HepG2 (cell line): ENCODE results near the gene LANCL2. TPM values are rescaled to one million over a fixed set of nuclear protein-coding genes. Genes with fewer than 3 reads are reported as not detected.
A peak's percentile ranks its signal among the peaks of the same experiment; 100 is the strongest.
"Not testable (repeated sequence)": the region's sequence is repeated elsewhere in the genome, so short reads cannot be mapped to it uniquely, and the experiment has no call there.

ENCODE experiments used
- ATAC-seq: fragments of 200-7000 bp; cut with Tn5 transposase; 3 replicates; pipeline ENCODE4 v1.9.1; 2020; ENCODE audit warnings: mild to moderate bottlenecking, moderate library complexity
- BruUV-seq: library from RNA; stranded (reverse); fragments of 400-500 nt; replicated peaks from 2 replicates; lab custom pipeline; 2021; lab: Mats Ljungman, UMichigan
- CTCF ChIA-PET: fragments of 300-600 bp; formaldehyde crosslinking; extraction: SDS; loops from one replicate; lab custom pipeline; 2021; ENCODE audit warnings: low total read pairs, inconsistent platforms, low intra/inter-chr PET ratio; lab: Yijun Ruan, JAX
- POLR2A ChIA-PET: fragments of 350-600 bp; sonication (Branson Sonifier 250); formaldehyde crosslinking; loops from one replicate; lab custom pipeline; 2020; ENCODE audit warnings: antibody characterized with exemption, inconsistent platforms; lab: Yijun Ruan, JAX
- DNase-seq: peaks from one replicate; pipeline ENCODE4 v3.0.0-alpha.2; 2015; ENCODE audit warnings: low spot score
- FAIRE-seq: peaks from 3 replicates; lab custom pipeline; 2011; peaks lifted over from hg19 to GRCh38; lab: Jason Lieb, UNC
- H2AFZ ChIP-seq: one replicate; pipeline ENCODE4 v1.6.1; 2011; ENCODE audit warnings: low read length, inconsistent platforms
- H3K27ac ChIP-seq: fragments of 300-600 bp; 3 replicates; pipeline ENCODE4 v1.8.0; 2011; ENCODE audit warnings: mixed run types, mild to moderate bottlenecking, mixed read lengths, low read length, inconsistent platforms; ENCODE audit not compliant: insufficient read depth; ENCODE audit errors: extremely low read length
- H3K27me3 ChIP-seq, 2 experiments: fragments of 200-600 bp in 1 of 2; 2 replicates in 1 of 2; 3 replicates in 1 of 2; pipeline versions ENCODE4 v1.6.0 to v1.8.0; 2011; ENCODE audit warnings: low read length in 2 of 2, mild to moderate bottlenecking in 2 of 2, moderate library complexity in 2 of 2, inconsistent platforms in 1 of 2; ENCODE audit not compliant: insufficient read depth in 2 of 2, control insufficient read depth in 1 of 2
- H3K36me3 ChIP-seq, 2 experiments: fragments of 200-600 bp in 1 of 2; replicated peaks in 1 of 2; 2 replicates in 1 of 2; 3 replicates in 1 of 2; pipeline versions ENCODE4 v1.5.1 to v1.8.0; 2011; ENCODE audit warnings: low read length in 2 of 2, inconsistent platforms in 1 of 2; ENCODE audit not compliant: insufficient read depth in 2 of 2, control insufficient read depth in 1 of 2
- H3K4me1 ChIP-seq: 2 replicates; pipeline ENCODE4 v1.5.1; 2012; ENCODE audit warnings: low read length, inconsistent platforms; ENCODE audit not compliant: insufficient read depth
- H3K4me2 ChIP-seq: 2 replicates; pipeline ENCODE4 v1.6.0; 2011; ENCODE audit warnings: low read depth, low read length, inconsistent platforms
- H3K4me3 ChIP-seq, 3 experiments: fragments of 200-600 bp in 1 of 3; sonication (generic), shearing (Covaris generic) in 1 of 3; replicated peaks in 1 of 3; 2 replicates each; pipeline ENCODE4 v1.5.1; 2011 to 2016; ENCODE audit warnings: low read length in 3 of 3, inconsistent platforms in 2 of 3, low read depth in 2 of 3, mild to moderate bottlenecking in 2 of 3, control low read depth in 1 of 3, mixed read lengths in 1 of 3; ENCODE audit not compliant: insufficient read depth in 1 of 3
- H3K79me2 ChIP-seq: one replicate; pipeline ENCODE4 v1.6.1; 2011; ENCODE audit warnings: low read length, inconsistent platforms; ENCODE audit not compliant: insufficient read depth
- H3K9ac ChIP-seq: 2 replicates; pipeline ENCODE4 v1.6.0; 2011; ENCODE audit warnings: mild to moderate bottlenecking, low read depth, low read length, inconsistent platforms; ENCODE audit not compliant: insufficient read depth
- H3K9me3 ChIP-seq: 2 replicates; pipeline ENCODE4 v1.5.1; 2012; ENCODE audit warnings: mild to moderate bottlenecking, low read length
- H4K20me1 ChIP-seq: 2 replicates; pipeline ENCODE4 v1.6.0; 2011; ENCODE audit warnings: inconsistent platforms, mild to moderate bottlenecking, low read length, moderate library complexity; ENCODE audit not compliant: insufficient read depth
- DNMT3B ChIP-seq: conservative IDR thresholded peaks from 2 replicates; pipeline ENCODE4 v1.6.1; 2016; ENCODE audit warnings: missing biosample characterization, control low read depth
- RELA ChIP-seq: sonication (generic); formaldehyde crosslinking; IDR thresholded peaks from 2 replicates; pipeline ENCODE4 v1.4.0; 2020; ENCODE audit warnings: missing genetic modification reagents
- REPIN1 ChIP-seq: sonication (generic); formaldehyde crosslinking; IDR thresholded peaks from 2 replicates; pipeline ENCODE4 v1.8.0; 2022; ENCODE audit warnings: missing genetic modification reagents, low read depth, mild to moderate bottlenecking, borderline replicate concordance
- ZFP36L2 ChIP-seq: sonication (generic); formaldehyde crosslinking; IDR thresholded peaks from 2 replicates; pipeline ENCODE4 v1.4.0; 2020; ENCODE audit warnings: missing genetic modification reagents
- ZNF263 ChIP-seq: sonication (generic); formaldehyde crosslinking; IDR thresholded peaks from 2 replicates; pipeline ENCODE4 v1.4.0; 2020; ENCODE audit warnings: missing genetic modification reagents
- ZNF609 ChIP-seq: sonication (generic); formaldehyde crosslinking; IDR thresholded peaks from 2 replicates; pipeline ENCODE4 v1.4.0; 2020; ENCODE audit warnings: mild to moderate bottlenecking, missing genetic modification reagents, borderline replicate concordance
- ZNF883 ChIP-seq: sonication (generic); formaldehyde crosslinking; IDR thresholded peaks from 2 replicates; pipeline ENCODE4 v1.5.1; 2020; ENCODE audit warnings: mild to moderate bottlenecking, missing genetic modification reagents; ENCODE audit errors: not compliant biosample characterization
- WGBS: methylation state at CpG from one replicate; pipeline ENCODE4 v1.1.6; 2017; ENCODE audit warnings: low lambda C conversion rate; 5-methylcytosine and 5-hydroxymethylcytosine counted together
- in situ Hi-C: cut with HindIII; loops from 2 replicates; pipeline ENCODE4 v1.10.0; 2017; ENCODE audit warnings: low pct_unique_long_range_greater_than_20kb; ENCODE audit not compliant: extremely low pct_ligation_motif_present
- intact Hi-C: fragments of 100-400 bp; cut with micrococcal nuclease; formaldehyde crosslinking; loops from one replicate; pipeline ENCODE4 v1.10.0; 2022; ENCODE audit not compliant: unreplicated experiment
- polyA plus RNA-seq, 8 experiments: library from polyadenylated mRNA; depleted of rRNA in 3 of 8; stranded (reverse) in 7 of 8; unstranded in 1 of 8; fragments of >200 nt; fragmentation: Illumina TruSeq in 4 of 8; extraction: Trizol in 4 of 8; gene quantifications; 2 replicates each; pipeline versions ENCODE4 v1.2.1 to v1.2.3, GENCODE V29; 2011 to 2016; ENCODE audit warnings: low read depth in 4 of 8, missing spikeins in 1 of 8, mixed read lengths in 1 of 8; ENCODE audit not compliant: insufficient read depth in 1 of 8
- total RNA-seq, 5 experiments: library from RNA; depleted of rRNA; stranded (reverse); fragments of >200 nt; fragmentation: Illumina TruSeq; extraction: Trizol; gene quantifications; 2 replicates each; pipeline ENCODE4 v1.2.3, GENCODE V29; 2016; ENCODE audit warnings: low read depth in 1 of 5

LANCL2 gene
- total and polyA plus RNA-seq, 2 of the 13 experiments (the other 11 are each of a cell fraction or from before 2014, with no cell fraction given) = 10.0 to 13.8 TPM

GRCh38 chr7:55351263-55351662 lies 13.9 kb upstream of the LANCL2 start:
- H3K9ac ChIP-seq = no peak overlapping the region
- no peak overlapping the region for H3K27ac ChIP-seq
- 0 out of 5 replicates have a peak, but pooled peaks cover 0 to 3% of the 10 kb centered on the region in 2 experiments for H3K27me3 ChIP-seq
- TF ChIP-seq ZNF609 (CRISPR knock-in tag) (no peak), DNMT3B (CRISPR knock-in tag) (no peak), REPIN1 (CRISPR knock-in tag) (no peak), ZNF263 (CRISPR knock-in tag) (peak; percentile 78), ZNF883 (CRISPR knock-in tag) (no peak), ZFP36L2 (CRISPR knock-in tag) (no peak), RELA (no peak)
- H4K20me1 ChIP-seq = no peaks in the 10 kb centered on the region
- DNase-seq (no peak), ATAC-seq (no peak), FAIRE-seq (no peak)
- no peaks in the 10 kb centered on the region for H3K79me2 ChIP-seq
- no peak overlapping the region for H3K4me3 ChIP-seq
- ChIA-PET POLR2A (no interaction called here), CTCF (no interaction called here)
- WGBS = 2% methylated on average over 3 of the region's 3 CpGs
- in situ Hi-C loops (no loop called here), intact Hi-C loops (no loop called here)
- H3K36me3 ChIP-seq = no peaks in the 10 kb centered on the region
- BruUV-seq = no TSS peak
- H3K9me3 ChIP-seq = no peaks in the 10 kb centered on the region
- H2AFZ ChIP-seq = no peak overlapping the region
- no peaks in the 10 kb centered on the region for H3K4me1 ChIP-seq
- no peak overlapping the region for H3K4me2 ChIP-seq

- H2AFZ ChIP-seq, H3K4me2 ChIP-seq, CTCF ChIA-PET, ATAC-seq, H3K4me3 ChIP-seq, H3K79me2 ChIP-seq, POLR2A ChIA-PET, BruUV-seq, H3K36me3 ChIP-seq, H4K20me1 ChIP-seq, in situ Hi-C loops, H3K27me3 ChIP-seq, intact Hi-C loops, H3K9me3 ChIP-seq, H3K27ac ChIP-seq, H3K4me1 ChIP-seq, FAIRE-seq, DNase-seq, H3K9ac ChIP-seq: not testable (repeated sequence)
- WGBS = 70% methylated on average over 6 of the region's 6 CpGs
These were observed 12.2 kb upstream of the LANCL2 start for GRCh38 chr7:55352947-55353273.
